Measurements from ENCODE around the gene RNF138. TPM values are rescaled to one million over a fixed set of nuclear protein-coding genes. Genes with fewer than 3 reads are reported as not detected.

The RNF138 gene
- total RNA-seq, 1 donor from 2014 or later = 24.6 TPM

GRCh38 chr18:32110005-32110404, 18.3 kb downstream of the RNF138 start:
- no peak for DNase-seq
- Mint-ChIP-seq H3K27me3 (ENCODE audit: unreplicated experiment) (no peaks in the 10 kb centered on the region), H3K4me1 (ENCODE audit: low read depth, unreplicated experiment) (no peaks in the 10 kb centered on the region), H3K4me3 (ENCODE audit: unreplicated experiment) (no peak overlapping the region), H3K36me3 (ENCODE audit: unreplicated experiment) (no peaks in the 10 kb centered on the region), H3K9me3 (ENCODE audit: unreplicated experiment) (no peaks in the 10 kb centered on the region), H3K27ac (ENCODE audit: unreplicated experiment) (no peak overlapping the region)
- TF ChIP-seq, protein P1, sequence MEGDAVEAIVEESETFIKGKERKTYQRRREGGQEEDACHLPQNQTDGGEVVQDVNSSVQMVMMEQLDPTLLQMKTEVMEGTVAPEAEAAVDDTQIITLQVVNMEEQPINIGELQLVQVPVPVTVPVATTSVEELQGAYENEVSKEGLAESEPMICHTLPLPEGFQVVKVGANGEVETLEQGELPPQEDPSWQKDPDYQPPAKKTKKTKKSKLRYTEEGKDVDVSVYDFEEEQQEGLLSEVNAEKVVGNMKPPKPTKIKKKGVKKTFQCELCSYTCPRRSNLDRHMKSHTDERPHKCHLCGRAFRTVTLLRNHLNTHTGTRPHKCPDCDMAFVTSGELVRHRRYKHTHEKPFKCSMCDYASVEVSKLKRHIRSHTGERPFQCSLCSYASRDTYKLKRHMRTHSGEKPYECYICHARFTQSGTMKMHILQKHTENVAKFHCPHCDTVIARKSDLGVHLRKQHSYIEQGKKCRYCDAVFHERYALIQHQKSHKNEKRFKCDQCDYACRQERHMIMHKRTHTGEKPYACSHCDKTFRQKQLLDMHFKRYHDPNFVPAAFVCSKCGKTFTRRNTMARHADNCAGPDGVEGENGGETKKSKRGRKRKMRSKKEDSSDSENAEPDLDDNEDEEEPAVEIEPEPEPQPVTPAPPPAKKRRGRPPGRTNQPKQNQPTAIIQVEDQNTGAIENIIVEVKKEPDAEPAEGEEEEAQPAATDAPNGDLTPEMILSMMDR (IDR thresholded peaks at IDR 0.05; ENCODE audit: partially characterized antibody, unreplicated experiment) = no peak

DNA sequence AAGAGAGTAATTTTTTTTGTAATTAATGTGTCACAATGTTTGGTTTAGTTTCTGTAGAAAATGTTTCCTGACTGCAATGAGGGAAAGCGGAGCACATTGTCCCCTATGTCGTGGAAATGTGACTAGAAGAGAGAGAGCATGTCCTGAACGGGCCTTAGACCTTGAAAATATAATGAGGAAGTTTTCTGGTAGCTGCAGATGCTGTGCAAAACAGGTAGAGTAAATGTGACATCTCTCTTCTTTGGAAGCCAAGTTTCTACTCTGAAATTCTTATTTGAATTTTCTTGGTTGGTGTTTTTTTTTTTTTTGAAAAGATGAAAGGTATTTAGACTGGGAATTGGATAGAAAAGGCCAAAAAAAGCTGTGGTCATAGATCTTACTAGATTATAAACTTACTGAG, 20.0 kb downstream of the RNF138 start:
- Mint-ChIP-seq H3K27ac (ENCODE audit: unreplicated experiment) (no peak overlapping the region), H3K9me3 (ENCODE audit: unreplicated experiment) (no peaks in the 10 kb centered on the region), H3K36me3 (ENCODE audit: unreplicated experiment) (peaks cover 4% of the 10 kb centered on the region), H3K4me3 (ENCODE audit: unreplicated experiment) (no peak overlapping the region), H3K27me3 (ENCODE audit: unreplicated experiment) (no peaks in the 10 kb centered on the region), H3K4me1 (ENCODE audit: low read depth, unreplicated experiment) (no peaks in the 10 kb centered on the region)
- DNase-seq = no peak
- TF ChIP-seq, protein P1 (IDR thresholded peaks at IDR 0.05; ENCODE audit: partially characterized antibody, unreplicated experiment) = no peak

GRCh38 chr18:32112826-32113225, 21.2 kb downstream of the RNF138 start:
- Mint-ChIP-seq H3K4me1 (ENCODE audit: low read depth, unreplicated experiment) (no peaks in the 10 kb centered on the region), H3K27me3 (ENCODE audit: unreplicated experiment) (no peaks in the 10 kb centered on the region), H3K27ac (ENCODE audit: unreplicated experiment) (no peak overlapping the region), H3K9me3 (ENCODE audit: unreplicated experiment) (no peaks in the 10 kb centered on the region), H3K4me3 (ENCODE audit: unreplicated experiment) (no peak overlapping the region), H3K36me3 (ENCODE audit: unreplicated experiment) (peaks cover 4% of the 10 kb centered on the region)
- TF ChIP-seq, protein P1 (IDR thresholded peaks at IDR 0.05; ENCODE audit: partially characterized antibody, unreplicated experiment) = no peak
- no peak for DNase-seq

- no peak for DNase-seq
- no peaks in the 10 kb centered on the region for H3K27me3 Mint-ChIP-seq (ENCODE audit: unreplicated experiment)
- TF ChIP-seq, protein P1 (IDR thresholded peaks at IDR 0.05; ENCODE audit: partially characterized antibody, unreplicated experiment) = no peak
- H3K27ac Mint-ChIP-seq (ENCODE audit: unreplicated experiment) = no peak overlapping the region
- no peaks in the 10 kb centered on the region for H3K9me3 Mint-ChIP-seq (ENCODE audit: unreplicated experiment)
- peaks cover 4% of the 10 kb centered on the region for H3K36me3 Mint-ChIP-seq (ENCODE audit: unreplicated experiment)
- no peak overlapping the region for H3K4me3 Mint-ChIP-seq (ENCODE audit: unreplicated experiment)
- no peaks in the 10 kb centered on the region for H3K4me1 Mint-ChIP-seq (ENCODE audit: low read depth, unreplicated experiment)
Measured at GRCh38 chr18:32114293-32114942, 22.7 kb downstream of the RNF138 start.

GRCh38 chr18:32122039-32122438, 30.4 kb downstream of the RNF138 start:
- H3K27ac Mint-ChIP-seq (ENCODE audit: unreplicated experiment) = no peak overlapping the region
- TF ChIP-seq, protein P1 (IDR thresholded peaks at IDR 0.05; ENCODE audit: partially characterized antibody, unreplicated experiment) = no peak
- no peak overlapping the region for H3K4me3 Mint-ChIP-seq (ENCODE audit: unreplicated experiment)
- no peaks in the 10 kb centered on the region for H3K9me3 Mint-ChIP-seq (ENCODE audit: unreplicated experiment)
- no peak for DNase-seq
- no peaks in the 10 kb centered on the region for H3K36me3 Mint-ChIP-seq (ENCODE audit: unreplicated experiment)
- H3K4me1 Mint-ChIP-seq (ENCODE audit: low read depth, unreplicated experiment) = no peaks in the 10 kb centered on the region
- no peaks in the 10 kb centered on the region for H3K27me3 Mint-ChIP-seq (ENCODE audit: unreplicated experiment)

Measured in glutamatergic neuron (in vitro differentiated cells).